HepG2 (cell line): Measurements from ENCODE around the gene BMP2. TPM values are rescaled to one million over a fixed set of nuclear protein-coding genes. Genes with fewer than 3 reads are reported as not detected.

ENCODE experiments used
- ATAC-seq: fragments of 200-7000 bp; cut with Tn5 transposase; 3 replicates; pipeline ENCODE4 v1.9.1; 2020; ENCODE audit warnings: mild to moderate bottlenecking, moderate library complexity
- BruUV-seq: library from RNA; stranded (reverse); fragments of 400-500 nt; replicated peaks from 2 replicates; lab custom pipeline; 2021; lab: Mats Ljungman, UMichigan
- CTCF ChIA-PET: fragments of 300-600 bp; formaldehyde crosslinking; extraction: SDS; loops from one replicate; lab custom pipeline; 2021; ENCODE audit warnings: low total read pairs, inconsistent platforms, low intra/inter-chr PET ratio; lab: Yijun Ruan, JAX
- POLR2A ChIA-PET: fragments of 350-600 bp; sonication (Branson Sonifier 250); formaldehyde crosslinking; loops from one replicate; lab custom pipeline; 2020; ENCODE audit warnings: antibody characterized with exemption, inconsistent platforms; lab: Yijun Ruan, JAX
- DNase-seq: peaks from one replicate; pipeline ENCODE4 v3.0.0-alpha.2; 2015; ENCODE audit warnings: low spot score
- FAIRE-seq: peaks from 3 replicates; lab custom pipeline; 2011; peaks lifted over from hg19 to GRCh38; lab: Jason Lieb, UNC
- H2AFZ ChIP-seq: one replicate; pipeline ENCODE4 v1.6.1; 2011; ENCODE audit warnings: low read length, inconsistent platforms
- H3K27ac ChIP-seq: fragments of 300-600 bp; 3 replicates; pipeline ENCODE4 v1.8.0; 2011; ENCODE audit warnings: mixed run types, mild to moderate bottlenecking, mixed read lengths, low read length, inconsistent platforms; ENCODE audit not compliant: insufficient read depth; ENCODE audit errors: extremely low read length
- H3K27me3 ChIP-seq, 2 experiments: fragments of 200-600 bp in 1 of 2; 2 replicates in 1 of 2; 3 replicates in 1 of 2; pipeline versions ENCODE4 v1.6.0 to v1.8.0; 2011; ENCODE audit warnings: low read length in 2 of 2, mild to moderate bottlenecking in 2 of 2, moderate library complexity in 2 of 2, inconsistent platforms in 1 of 2; ENCODE audit not compliant: insufficient read depth in 2 of 2, control insufficient read depth in 1 of 2
- H3K36me3 ChIP-seq, 2 experiments: fragments of 200-600 bp in 1 of 2; replicated peaks in 1 of 2; 2 replicates in 1 of 2; 3 replicates in 1 of 2; pipeline versions ENCODE4 v1.5.1 to v1.8.0; 2011; ENCODE audit warnings: low read length in 2 of 2, inconsistent platforms in 1 of 2; ENCODE audit not compliant: insufficient read depth in 2 of 2, control insufficient read depth in 1 of 2
- H3K4me1 ChIP-seq: 2 replicates; pipeline ENCODE4 v1.5.1; 2012; ENCODE audit warnings: low read length, inconsistent platforms; ENCODE audit not compliant: insufficient read depth
- H3K4me2 ChIP-seq: 2 replicates; pipeline ENCODE4 v1.6.0; 2011; ENCODE audit warnings: low read depth, low read length, inconsistent platforms
- H3K4me3 ChIP-seq, 3 experiments: fragments of 200-600 bp in 1 of 3; sonication (generic), shearing (Covaris generic) in 1 of 3; replicated peaks in 1 of 3; 2 replicates each; pipeline ENCODE4 v1.5.1; 2011 to 2016; ENCODE audit warnings: low read length in 3 of 3, inconsistent platforms in 2 of 3, low read depth in 2 of 3, mild to moderate bottlenecking in 2 of 3, control low read depth in 1 of 3, mixed read lengths in 1 of 3; ENCODE audit not compliant: insufficient read depth in 1 of 3
- H3K79me2 ChIP-seq: one replicate; pipeline ENCODE4 v1.6.1; 2011; ENCODE audit warnings: low read length, inconsistent platforms; ENCODE audit not compliant: insufficient read depth
- H3K9ac ChIP-seq: 2 replicates; pipeline ENCODE4 v1.6.0; 2011; ENCODE audit warnings: mild to moderate bottlenecking, low read depth, low read length, inconsistent platforms; ENCODE audit not compliant: insufficient read depth
- H3K9me3 ChIP-seq: 2 replicates; pipeline ENCODE4 v1.5.1; 2012; ENCODE audit warnings: mild to moderate bottlenecking, low read length
- H4K20me1 ChIP-seq: 2 replicates; pipeline ENCODE4 v1.6.0; 2011; ENCODE audit warnings: inconsistent platforms, mild to moderate bottlenecking, low read length, moderate library complexity; ENCODE audit not compliant: insufficient read depth
- HMG20A ChIP-seq: IDR thresholded peaks from 2 replicates; pipeline ENCODE4 v1.6.1; 2016; ENCODE audit warnings: borderline replicate concordance
- MTF2 ChIP-seq: sonication (generic); formaldehyde crosslinking; IDR thresholded peaks from 2 replicates; pipeline ENCODE4 v1.5.0; 2020; ENCODE audit warnings: missing genetic modification reagents, borderline replicate concordance
- PPARG ChIP-seq: conservative IDR thresholded peaks from 2 replicates; pipeline ENCODE4 v1.6.1; 2016; ENCODE audit warnings: missing biosample characterization, missing genetic modification reagents
- SPEN ChIP-seq: sonication (generic); formaldehyde crosslinking; IDR thresholded peaks from 2 replicates; pipeline ENCODE4 v1.5.1; 2020; ENCODE audit warnings: low read depth, mild to moderate bottlenecking, missing genetic modification reagents
- ZC3H13 ChIP-seq: sonication (generic); formaldehyde crosslinking; IDR thresholded peaks from 2 replicates; pipeline ENCODE4 v1.8.1; 2023; ENCODE audit warnings: mild to moderate bottlenecking, missing genetic modification reagents, moderate library complexity
- ZFP62 ChIP-seq: sonication (generic); formaldehyde crosslinking; IDR thresholded peaks from 2 replicates; pipeline ENCODE4 v1.4.0; 2020; ENCODE audit warnings: missing genetic modification reagents
- WGBS: methylation state at CpG from one replicate; pipeline ENCODE4 v1.1.6; 2017; ENCODE audit warnings: low lambda C conversion rate; 5-methylcytosine and 5-hydroxymethylcytosine counted together
- in situ Hi-C: cut with HindIII; loops from 2 replicates; pipeline ENCODE4 v1.10.0; 2017; ENCODE audit warnings: low pct_unique_long_range_greater_than_20kb; ENCODE audit not compliant: extremely low pct_ligation_motif_present
- intact Hi-C: fragments of 100-400 bp; cut with micrococcal nuclease; formaldehyde crosslinking; loops from one replicate; pipeline ENCODE4 v1.10.0; 2022; ENCODE audit not compliant: unreplicated experiment
- polyA plus RNA-seq, 8 experiments: library from polyadenylated mRNA; depleted of rRNA in 3 of 8; stranded (reverse) in 7 of 8; unstranded in 1 of 8; fragments of >200 nt; fragmentation: Illumina TruSeq in 4 of 8; extraction: Trizol in 4 of 8; gene quantifications; 2 replicates each; pipeline versions ENCODE4 v1.2.1 to v1.2.3, GENCODE V29; 2011 to 2016; ENCODE audit warnings: low read depth in 4 of 8, missing spikeins in 1 of 8, mixed read lengths in 1 of 8; ENCODE audit not compliant: insufficient read depth in 1 of 8
- total RNA-seq, 5 experiments: library from RNA; depleted of rRNA; stranded (reverse); fragments of >200 nt; fragmentation: Illumina TruSeq; extraction: Trizol; gene quantifications; 2 replicates each; pipeline ENCODE4 v1.2.3, GENCODE V29; 2016; ENCODE audit warnings: low read depth in 1 of 5
- TF ChIP-seq, protein P1 (sequence below): sonication (generic); formaldehyde crosslinking; IDR thresholded peaks from 2 replicates; pipeline ENCODE4 v1.4.0; 2020; ENCODE audit warnings: mild to moderate bottlenecking, low read depth, missing genetic modification reagents
- TF ChIP-seq, protein P2 (sequence below): sonication (generic); formaldehyde crosslinking; conservative IDR thresholded peaks from 2 replicates; pipeline ENCODE4 v1.8.1; 2023; ENCODE audit warnings: missing genetic modification reagents
- TF ChIP-seq, protein P3 (sequence below): sonication (generic); formaldehyde crosslinking; IDR thresholded peaks from 2 replicates; pipeline ENCODE4 v1.5.1; 2020; ENCODE audit warnings: mild to moderate bottlenecking, missing genetic modification reagents, moderate library complexity

Gene BMP2
- total and polyA plus RNA-seq, 2 of the 13 experiments (the other 11 are each of a cell fraction or from before 2014, with no cell fraction given), result 0.02 to 0.03 TPM

DNA sequence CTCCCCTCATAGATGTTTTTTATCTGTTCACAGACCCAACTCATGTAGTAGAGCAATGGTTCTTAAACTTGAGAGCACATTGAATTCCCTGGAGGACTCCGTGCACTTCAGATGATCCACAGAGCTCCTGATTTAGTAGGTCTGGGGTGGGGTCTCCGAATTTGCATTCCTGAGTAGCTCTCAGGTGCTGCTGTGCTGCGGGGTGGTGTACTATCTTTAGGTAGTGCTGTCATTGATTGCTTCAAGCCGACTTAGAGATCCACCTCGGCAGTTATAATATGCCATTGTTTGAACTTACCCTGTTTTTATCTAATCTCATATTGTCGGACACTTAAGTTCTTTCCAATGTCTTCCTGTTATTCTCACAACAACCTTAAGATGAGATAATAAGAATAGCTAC is 45.0 kb downstream of the BMP2 start:
- Histone ChIP-seq H3K27ac (no peak overlapping the region), H2AFZ (no peak overlapping the region), H4K20me1 (no peaks in the 10 kb centered on the region), H3K4me3 (no peak overlapping the region), H3K27me3 (no peaks in the 10 kb centered on the region), H3K4me2 (no peak overlapping the region), H3K9ac (no peak overlapping the region), H3K4me1 (no peaks in the 10 kb centered on the region), H3K36me3 (no peaks in the 10 kb centered on the region), H3K79me2 (no peaks in the 10 kb centered on the region)
- CTCF ChIA-PET, result no interaction called here
- WGBS, result 2% methylated on average over 6 of the region's 6 CpGs
- ATAC-seq (no peak), DNase-seq (no peak)
- in situ Hi-C loops (no loop called here), intact Hi-C loops (no loop called here)
- POLR2A ChIA-PET, result no interaction called here
- TF ChIP-seq, protein P1, sequence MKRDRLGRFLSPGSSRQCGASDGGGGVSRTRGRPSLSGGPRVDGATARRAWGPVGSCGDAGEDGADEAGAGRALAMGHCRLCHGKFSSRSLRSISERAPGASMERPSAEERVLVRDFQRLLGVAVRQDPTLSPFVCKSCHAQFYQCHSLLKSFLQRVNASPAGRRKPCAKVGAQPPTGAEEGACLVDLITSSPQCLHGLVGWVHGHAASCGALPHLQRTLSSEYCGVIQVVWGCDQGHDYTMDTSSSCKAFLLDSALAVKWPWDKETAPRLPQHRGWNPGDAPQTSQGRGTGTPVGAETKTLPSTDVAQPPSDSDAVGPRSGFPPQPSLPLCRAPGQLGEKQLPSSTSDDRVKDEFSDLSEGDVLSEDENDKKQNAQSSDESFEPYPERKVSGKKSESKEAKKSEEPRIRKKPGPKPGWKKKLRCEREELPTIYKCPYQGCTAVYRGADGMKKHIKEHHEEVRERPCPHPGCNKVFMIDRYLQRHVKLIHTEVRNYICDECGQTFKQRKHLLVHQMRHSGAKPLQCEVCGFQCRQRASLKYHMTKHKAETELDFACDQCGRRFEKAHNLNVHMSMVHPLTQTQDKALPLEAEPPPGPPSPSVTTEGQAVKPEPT (CRISPR knock-in tag), result no peak
- no peak for TF ChIP-seq HMG20A
- no peak for TF ChIP-seq ZFP62 (CRISPR knock-in tag)
- no peak for TF ChIP-seq MTF2 (CRISPR knock-in tag)
- TF ChIP-seq, all 625 proteins: peak for 0
- FAIRE-seq, result no peak
- H3K9me3 ChIP-seq, result no peaks in the 10 kb centered on the region
- no TSS peak for BruUV-seq

DNA sequence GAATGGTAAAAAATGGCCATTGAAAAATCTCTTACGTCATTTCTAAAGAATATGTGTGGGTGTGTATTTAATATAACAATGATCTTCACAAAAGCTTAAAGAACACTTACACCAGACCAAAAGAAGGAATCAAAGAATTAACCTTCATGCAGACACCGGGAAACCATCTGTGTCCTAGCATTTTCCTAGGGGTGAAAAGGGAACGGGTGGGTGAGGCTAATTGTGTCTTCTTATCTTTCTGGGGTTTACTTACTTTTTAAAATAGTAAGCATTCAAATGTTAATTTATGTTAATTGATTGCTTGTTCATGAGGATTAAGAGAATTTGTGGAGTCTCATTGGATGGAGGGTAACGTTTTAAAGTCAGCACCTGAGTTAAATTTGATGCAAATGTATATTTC is 47.5 kb downstream of the BMP2 start:
- no peaks in the 10 kb centered on the region for H3K4me1 ChIP-seq
- WGBS, result 16% methylated on average over 4 of the region's 4 CpGs
- DNase-seq (no peak), FAIRE-seq (no peak), ATAC-seq (no peak)
- H3K36me3 ChIP-seq, result no peaks in the 10 kb centered on the region
- H3K9ac ChIP-seq, result no peak overlapping the region
- H2AFZ ChIP-seq, result no peak overlapping the region
- H3K79me2 ChIP-seq, result no peaks in the 10 kb centered on the region
- H3K9me3 ChIP-seq, result no peaks in the 10 kb centered on the region
- H3K4me2 ChIP-seq, result no peak overlapping the region
- ChIA-PET POLR2A (no interaction called here), CTCF (no interaction called here)
- H4K20me1 ChIP-seq, result no peaks in the 10 kb centered on the region
- H3K4me3 ChIP-seq, result no peak overlapping the region
- no TSS peak for BruUV-seq
- H3K27me3 ChIP-seq, result no peaks in the 10 kb centered on the region
- in situ Hi-C loops (no loop called here), intact Hi-C loops (no loop called here)
- no peak overlapping the region for H3K27ac ChIP-seq
- TF ChIP-seq SPEN (CRISPR knock-in tag), result no peak
- no peak for TF ChIP-seq ZC3H13 (CRISPR knock-in tag)
- TF ChIP-seq, protein P2, sequence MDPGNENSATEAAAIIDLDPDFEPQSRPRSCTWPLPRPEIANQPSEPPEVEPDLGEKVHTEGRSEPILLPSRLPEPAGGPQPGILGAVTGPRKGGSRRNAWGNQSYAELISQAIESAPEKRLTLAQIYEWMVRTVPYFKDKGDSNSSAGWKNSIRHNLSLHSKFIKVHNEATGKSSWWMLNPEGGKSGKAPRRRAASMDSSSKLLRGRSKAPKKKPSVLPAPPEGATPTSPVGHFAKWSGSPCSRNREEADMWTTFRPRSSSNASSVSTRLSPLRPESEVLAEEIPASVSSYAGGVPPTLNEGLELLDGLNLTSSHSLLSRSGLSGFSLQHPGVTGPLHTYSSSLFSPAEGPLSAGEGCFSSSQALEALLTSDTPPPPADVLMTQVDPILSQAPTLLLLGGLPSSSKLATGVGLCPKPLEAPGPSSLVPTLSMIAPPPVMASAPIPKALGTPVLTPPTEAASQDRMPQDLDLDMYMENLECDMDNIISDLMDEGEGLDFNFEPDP, result no peak
- TF ChIP-seq PPARG (CRISPR knock-in tag), result no peak
- TF ChIP-seq, protein P3, sequence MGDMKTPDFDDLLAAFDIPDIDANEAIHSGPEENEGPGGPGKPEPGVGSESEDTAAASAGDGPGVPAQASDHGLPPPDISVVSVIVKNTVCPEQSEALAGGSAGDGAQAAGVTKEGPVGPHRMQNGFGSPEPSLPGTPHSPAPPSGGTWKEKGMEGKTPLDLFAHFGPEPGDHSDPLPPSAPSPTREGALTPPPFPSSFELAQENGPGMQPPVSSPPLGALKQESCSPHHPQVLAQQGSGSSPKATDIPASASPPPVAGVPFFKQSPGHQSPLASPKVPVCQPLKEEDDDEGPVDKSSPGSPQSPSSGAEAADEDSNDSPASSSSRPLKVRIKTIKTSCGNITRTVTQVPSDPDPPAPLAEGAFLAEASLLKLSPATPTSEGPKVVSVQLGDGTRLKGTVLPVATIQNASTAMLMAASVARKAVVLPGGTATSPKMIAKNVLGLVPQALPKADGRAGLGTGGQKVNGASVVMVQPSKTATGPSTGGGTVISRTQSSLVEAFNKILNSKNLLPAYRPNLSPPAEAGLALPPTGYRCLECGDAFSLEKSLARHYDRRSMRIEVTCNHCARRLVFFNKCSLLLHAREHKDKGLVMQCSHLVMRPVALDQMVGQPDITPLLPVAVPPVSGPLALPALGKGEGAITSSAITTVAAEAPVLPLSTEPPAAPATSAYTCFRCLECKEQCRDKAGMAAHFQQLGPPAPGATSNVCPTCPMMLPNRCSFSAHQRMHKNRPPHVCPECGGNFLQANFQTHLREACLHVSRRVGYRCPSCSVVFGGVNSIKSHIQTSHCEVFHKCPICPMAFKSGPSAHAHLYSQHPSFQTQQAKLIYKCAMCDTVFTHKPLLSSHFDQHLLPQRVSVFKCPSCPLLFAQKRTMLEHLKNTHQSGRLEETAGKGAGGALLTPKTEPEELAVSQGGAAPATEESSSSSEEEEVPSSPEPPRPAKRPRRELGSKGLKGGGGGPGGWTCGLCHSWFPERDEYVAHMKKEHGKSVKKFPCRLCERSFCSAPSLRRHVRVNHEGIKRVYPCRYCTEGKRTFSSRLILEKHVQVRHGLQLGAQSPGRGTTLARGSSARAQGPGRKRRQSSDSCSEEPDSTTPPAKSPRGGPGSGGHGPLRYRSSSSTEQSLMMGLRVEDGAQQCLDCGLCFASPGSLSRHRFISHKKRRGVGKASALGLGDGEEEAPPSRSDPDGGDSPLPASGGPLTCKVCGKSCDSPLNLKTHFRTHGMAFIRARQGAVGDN, result no peak
